ENCODE measurements around the gene POP5. TPM values are rescaled to one million over a fixed set of nuclear protein-coding genes. Genes with fewer than 3 reads are reported as not detected.
"Not testable (repeated sequence)": the region's sequence is repeated elsewhere in the genome, so short reads cannot be mapped to it uniquely, and the experiment has no call there.

Gene POP5
- total RNA-seq, 1 donor from 2014 or later, result 26.2 TPM

- no peak for ATAC-seq
These were observed 45.0 kb downstream of the POP5 start for GRCh38 chr12:120536064-120536791.

- peak; percentile 67 for ATAC-seq
These were observed 46.2 kb downstream of the POP5 start for GRCh38 chr12:120534703-120535655.

GRCh38 chr12:120534203-120534702 is 46.9 kb downstream of the POP5 start, which contains the start of gene RNF10:
RNF10 (plus strand) TSS chr12:120534356; CDS start chr12:120534812, 456 bp downstream.
- peak; percentile 79 for ATAC-seq

- no peak for ATAC-seq
These were observed 48.4 kb downstream of the POP5 start for GRCh38 chr12:120532701-120533238.

- not testable (repeated sequence) for ATAC-seq
These were observed 50.8 kb downstream of the POP5 start for GRCh38 chr12:120530418-120530761.

GRCh38 chr12:120529641-120530417 is 51.4 kb downstream of the POP5 start:
- peak; percentile 45 for ATAC-seq

GRCh38 chr12:120528861-120529525 is 52.2 kb downstream of the POP5 start, which contains the start of gene COQ5:
COQ5 (minus strand) TSS chr12:120529158; CDS start chr12:120529141, 17 bp downstream.
- peak; percentile 88 for ATAC-seq

Other genes with a start within 250 kb of the POP5 start
- 0.28 TPM for gene MSI1, start 212.2 kb downstream of the POP5 start, total RNA-seq
- 514 TPM for gene COX6A1, start 143.3 kb downstream of the POP5 start, total RNA-seq
- 22.4 TPM for gene TRIAP1, start 135.0 kb downstream of the POP5 start, total RNA-seq
- gene GATC, start 135.0 kb downstream of the POP5 start, total RNA-seq, result 9.8 TPM
- gene SRSF9, start 111.7 kb downstream of the POP5 start, total RNA-seq, result 139 TPM
- 621 TPM for gene DYNLL1, start 85.3 kb downstream of the POP5 start, total RNA-seq
- gene COQ5, start 52.2 kb downstream of the POP5 start, total RNA-seq, result 23.2 TPM
- gene RNF10, start 47.0 kb downstream of the POP5 start, total RNA-seq, result 198 TPM
- 0.16 TPM for gene CABP1, start 59.2 kb upstream of the POP5 start, total RNA-seq
- 40.1 TPM for gene MLEC, start 105.7 kb upstream of the POP5 start, total RNA-seq
- 14.7 TPM for gene UNC119B, start 129.1 kb upstream of the POP5 start, total RNA-seq
- gene ACADS, start 144.4 kb upstream of the POP5 start, total RNA-seq, result 11.3 TPM

Data from esophagus mucosa (tissue), 1 donor.